ENCODE measurements around the gene EHMT1. TPM values are rescaled to one million over a fixed set of nuclear protein-coding genes. Genes with fewer than 3 reads are reported as not detected.
"Not testable (repeated sequence)": the region's sequence is repeated elsewhere in the genome, so short reads cannot be mapped to it uniquely, and the experiment has no call there.

EHMT1 gene
- total RNA-seq, 1 experiment from 2014 or later = 85.4 TPM

DNA sequence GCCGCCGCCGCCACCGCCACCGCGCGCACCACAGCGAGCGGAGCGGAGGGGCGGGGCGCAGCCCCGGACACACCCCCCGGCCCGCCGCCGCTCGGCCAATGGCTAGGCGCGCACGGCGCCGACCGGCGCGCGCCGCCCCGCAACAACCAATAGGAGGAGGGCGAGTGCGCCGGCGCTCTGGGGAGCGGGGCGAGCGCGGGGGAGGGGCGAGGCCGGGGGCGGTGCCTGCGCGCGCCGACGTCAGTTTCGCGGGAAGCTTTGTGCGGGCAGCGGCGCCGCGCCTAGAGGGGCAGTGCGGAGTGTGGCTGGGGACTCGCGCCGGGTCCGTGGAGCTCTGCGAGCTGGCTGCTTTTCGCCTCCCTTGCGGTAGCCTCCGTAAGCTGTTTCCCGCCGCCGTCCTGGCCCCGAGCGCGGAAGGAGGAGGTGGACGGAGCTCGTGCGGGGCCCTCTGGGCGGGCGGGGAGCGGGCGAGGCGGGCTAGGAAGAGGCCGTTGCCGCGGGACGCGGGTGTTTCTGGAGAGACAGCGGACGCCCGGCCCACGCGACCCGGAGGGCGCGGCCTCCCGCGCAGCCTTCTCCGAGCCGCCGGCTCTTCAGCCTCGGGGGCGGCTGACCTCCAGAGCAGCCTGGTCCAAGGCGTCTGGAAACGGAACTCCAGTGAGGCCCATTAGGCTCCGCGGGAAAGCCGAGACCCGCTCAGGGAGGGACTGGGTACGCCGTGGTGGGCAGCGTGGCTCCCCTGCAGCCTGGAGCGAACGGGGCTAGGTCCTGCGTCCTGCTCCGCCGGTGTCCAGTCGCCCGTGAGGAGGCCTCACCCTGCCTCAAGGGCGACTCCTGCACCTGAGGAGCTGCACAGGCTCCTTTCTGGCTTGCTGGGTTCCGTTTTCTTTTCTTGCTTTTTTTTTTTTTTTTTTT is 28.1 kb upstream of the EHMT1 start, which contains the start of gene ZMYND19:
Gene ZMYND19, minus strand, starts transcription at position 44 of the 915 bp plus-strand sequence. CDS start 249 bp downstream, outside the sequence.
- peak; percentile 91 for DNase-seq (ENCODE audit: low spot score)

DNA sequence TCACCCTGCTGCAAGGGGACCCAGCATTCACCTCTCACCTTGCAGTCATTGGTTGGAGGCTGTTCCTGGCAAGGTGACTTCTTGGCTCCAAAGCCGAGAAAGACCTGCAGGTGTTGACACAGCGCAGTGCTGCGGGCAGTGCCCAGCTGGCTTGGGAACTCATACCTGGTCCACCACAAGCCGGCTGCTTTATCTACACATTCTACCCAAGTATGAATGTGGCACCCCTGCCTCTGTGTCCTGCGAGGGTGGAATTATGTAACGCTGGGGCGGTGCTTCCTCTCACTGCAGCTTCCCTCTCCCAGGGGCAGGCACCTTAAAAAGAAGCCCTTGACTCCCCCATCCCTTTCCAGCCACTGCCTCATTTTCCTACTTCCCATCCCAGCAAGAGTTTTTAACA is 26.0 kb upstream of the EHMT1 start:
- no peak for DNase-seq (ENCODE audit: low spot score)

DNA sequence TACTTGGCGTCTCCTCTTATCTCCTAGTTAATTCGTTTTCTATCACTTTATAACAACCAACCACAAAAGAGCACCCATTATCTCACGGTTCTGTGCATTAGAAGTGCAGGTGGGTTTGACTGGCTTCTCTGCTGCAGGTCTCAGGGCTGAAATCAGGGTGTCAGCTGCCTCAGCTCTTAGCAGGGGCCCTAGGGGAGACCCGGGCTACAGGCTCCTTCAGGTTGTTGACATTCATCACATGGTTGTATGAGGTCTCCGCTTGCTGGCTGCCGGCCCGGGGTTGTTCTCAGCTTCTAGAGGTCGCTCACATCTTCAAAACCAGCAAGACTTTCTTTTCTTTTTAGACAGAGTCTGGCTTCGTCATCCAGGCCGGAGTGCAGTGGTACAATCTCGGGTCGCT is 25.6 kb upstream of the EHMT1 start:
- DNase-seq (ENCODE audit: low spot score) = no peak

DNA sequence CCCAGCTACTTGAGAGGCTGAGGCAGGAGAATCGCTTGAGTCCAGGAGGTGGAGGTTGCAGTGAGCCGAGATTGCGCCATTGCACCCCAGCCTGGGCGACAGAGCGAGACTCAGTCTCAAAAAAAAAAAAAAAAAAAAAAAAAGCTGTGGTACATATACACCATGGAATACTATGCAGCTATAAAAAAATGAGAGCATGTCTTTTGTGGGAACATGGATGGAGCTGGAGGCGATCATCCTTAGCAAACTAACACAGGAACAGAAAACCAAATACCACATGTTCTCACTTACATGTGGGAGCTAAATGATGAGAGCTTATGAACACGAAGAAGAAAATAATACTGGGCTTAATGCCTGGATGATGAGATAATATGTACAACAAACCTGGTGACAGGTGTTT is 22.2 kb upstream of the EHMT1 start:
- not testable (repeated sequence) for DNase-seq (ENCODE audit: low spot score)

DNA sequence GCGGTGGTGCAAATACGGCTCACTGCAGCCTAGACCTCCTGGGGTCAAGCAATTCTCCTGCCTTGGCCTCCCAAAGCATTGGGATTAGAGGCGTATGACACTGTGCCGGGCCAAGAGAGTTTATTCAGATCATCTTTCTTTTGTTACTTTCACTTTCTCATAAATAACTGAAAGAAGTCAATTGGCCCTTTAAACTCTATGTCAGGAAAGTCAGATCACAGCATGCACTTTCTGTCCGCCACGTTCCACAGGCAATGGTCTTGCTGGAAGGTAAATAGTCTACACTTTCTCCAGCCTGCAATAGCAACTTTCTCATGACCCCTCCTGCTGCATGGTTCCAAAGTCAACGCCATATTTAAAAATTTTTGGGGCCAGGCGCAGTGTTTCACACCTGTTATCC is 19.9 kb upstream of the EHMT1 start:
- DNase-seq (ENCODE audit: low spot score) = no peak

DNA sequence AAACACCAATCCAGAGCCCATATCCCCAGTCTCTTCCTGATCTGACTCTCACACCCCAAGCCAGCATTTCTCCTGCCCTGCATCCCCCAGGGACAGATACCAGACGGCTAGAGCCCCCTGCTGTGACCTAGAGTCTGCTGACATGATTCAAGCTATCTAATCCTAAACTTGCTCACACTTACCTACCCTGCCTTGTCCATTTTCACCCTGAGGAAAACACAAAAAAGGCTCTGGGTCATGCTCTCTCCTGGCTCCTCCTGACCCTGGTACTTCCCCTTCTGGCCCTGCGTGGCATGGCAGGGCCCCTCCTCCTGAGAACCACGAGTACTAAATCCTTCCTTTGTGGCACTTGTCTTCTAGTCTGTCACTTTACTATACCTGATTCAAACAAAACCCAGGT is 16.1 kb upstream of the EHMT1 start:
- no peak for DNase-seq (ENCODE audit: low spot score)

DNA sequence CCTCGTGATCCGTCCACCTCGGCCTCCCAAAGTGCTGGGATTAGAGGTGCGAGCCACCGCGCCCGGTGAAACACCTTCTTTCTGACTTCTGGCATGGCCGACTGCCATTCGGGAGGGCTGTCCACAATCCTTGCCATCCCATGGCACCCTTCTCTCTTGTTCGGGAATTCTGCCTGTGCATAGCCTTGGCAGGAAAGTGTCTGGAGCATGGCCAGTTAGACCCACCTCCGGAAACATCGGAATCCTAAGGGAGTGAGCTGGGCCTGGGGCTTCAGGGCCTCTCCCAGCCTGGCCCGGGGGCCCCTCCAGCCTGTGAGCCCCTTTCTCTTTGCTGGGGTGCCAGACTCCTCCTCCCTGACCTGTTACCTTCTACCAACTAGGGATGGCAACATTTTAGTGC is 14.9 kb upstream of the EHMT1 start:
- DNase-seq (ENCODE audit: low spot score) = no peak

DNA sequence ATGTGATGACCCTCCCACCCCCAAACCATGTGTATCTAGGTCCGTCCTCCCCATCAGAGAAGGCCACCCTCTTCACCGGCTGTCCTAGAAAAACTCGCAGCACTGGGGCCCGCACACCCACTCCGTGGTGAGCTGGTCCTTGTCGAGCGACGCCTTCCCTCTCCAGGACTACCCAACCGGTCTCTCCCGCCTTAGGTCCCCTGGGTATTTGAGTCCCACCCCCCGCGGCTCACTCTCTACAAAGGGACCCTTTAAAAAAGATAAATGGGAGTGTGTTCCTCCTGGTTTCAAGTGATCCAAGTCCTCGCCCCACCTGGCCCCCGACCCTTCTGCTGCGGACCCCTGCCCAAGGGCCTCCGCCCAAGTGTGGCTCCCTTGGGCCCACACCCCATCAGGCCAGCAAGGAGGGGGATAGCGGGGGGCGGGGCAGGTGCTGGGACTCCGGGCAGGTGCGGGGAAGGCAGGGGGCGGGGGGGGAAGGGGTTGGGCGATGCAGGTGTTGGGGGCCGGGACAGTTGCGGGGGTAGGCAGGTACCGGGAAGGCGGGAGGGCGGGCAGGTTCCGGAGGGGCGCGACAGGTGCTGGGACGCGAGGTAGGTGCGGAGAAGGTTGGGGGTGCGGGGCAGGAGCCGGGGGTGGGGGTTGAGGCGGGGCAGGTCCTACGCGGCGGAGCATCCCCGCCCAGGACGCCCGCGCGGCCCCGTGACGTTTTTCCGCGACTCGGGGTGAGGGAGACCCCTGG is 14.3 kb upstream of the EHMT1 start:
- DNase-seq (ENCODE audit: low spot score) = no peak

DNA sequence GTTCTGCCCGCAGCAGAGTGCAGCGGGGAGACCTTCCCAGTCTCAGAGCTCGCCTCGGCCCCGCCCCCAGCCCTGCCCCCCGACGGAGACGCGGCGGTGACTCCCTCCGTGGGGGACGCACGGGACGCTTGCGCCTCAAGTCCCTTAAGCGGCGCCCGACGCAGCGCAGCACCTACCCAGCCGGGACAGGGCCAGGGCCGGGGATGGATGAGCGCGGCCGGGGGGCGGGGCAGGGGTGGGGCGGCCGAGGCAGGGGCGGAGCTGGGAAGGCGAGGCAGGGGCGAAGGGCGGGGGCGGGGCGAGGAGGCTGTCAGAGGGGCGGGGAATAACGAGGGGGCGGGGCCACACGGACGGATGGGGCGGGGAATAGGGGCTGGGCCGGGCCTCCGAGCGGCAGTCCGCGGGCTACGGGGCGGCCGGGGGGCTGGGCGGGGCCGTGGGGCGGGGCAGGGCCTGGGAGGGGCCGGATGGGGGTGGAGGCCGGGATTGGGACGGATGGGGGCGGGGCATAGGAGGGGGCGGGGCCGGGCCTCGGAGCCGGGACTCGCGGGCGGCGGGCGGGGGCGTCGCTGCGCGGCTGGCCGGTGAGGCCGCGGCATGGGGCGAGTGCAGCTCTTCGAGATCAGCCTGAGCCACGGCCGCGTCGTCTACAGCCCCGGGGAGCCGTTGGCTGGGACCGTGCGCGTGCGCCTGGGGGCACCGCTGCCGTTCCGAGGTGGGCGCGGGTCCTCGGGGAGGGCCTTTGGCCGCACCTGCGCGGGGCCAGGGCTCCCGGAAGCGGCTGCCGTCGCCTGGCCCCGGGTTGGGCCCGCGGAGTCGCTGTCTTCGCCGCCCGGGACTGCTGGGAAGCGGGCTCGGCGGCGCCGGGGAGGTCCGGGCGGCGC is 13.4 kb upstream of the EHMT1 start, which contains the start of gene ARRDC1:
Gene ARRDC1, plus strand, starts transcription at position 566 of the 884 bp plus-strand sequence. Its CDS starts 32 bp downstream, at position 598.
- peak; percentile 88 for DNase-seq (ENCODE audit: low spot score)

DNA sequence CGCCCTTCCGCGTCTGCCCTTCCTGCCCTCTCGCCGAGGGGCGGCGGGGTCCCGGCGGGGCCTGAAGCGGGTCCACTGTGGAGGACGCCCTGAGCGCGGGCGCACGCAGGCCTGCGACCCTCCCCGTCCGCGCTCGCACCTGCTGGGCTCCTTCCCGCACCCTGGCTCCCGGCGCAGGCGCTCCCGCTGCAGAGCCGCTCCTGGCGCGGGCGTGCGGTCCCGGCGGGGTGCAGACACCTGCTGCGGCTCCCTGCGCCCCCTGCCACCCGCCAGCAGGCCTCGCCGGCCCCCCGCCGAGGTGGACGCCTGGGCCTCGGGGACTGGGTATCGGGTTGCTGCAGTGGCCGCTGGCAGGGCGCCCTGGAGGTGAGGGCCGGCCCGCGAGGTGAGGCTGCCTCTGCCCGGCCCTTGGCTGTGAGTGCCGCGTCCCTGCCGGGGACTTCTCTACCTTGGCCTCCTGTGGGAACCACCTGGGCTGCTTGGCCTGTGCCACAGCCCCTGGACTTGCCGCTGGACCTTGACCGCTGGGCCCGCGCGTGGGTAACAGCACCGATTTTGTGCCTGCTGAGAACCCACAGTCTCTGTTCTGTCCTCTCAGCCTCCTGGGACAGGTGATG is 12.7 kb upstream of the EHMT1 start:
- peak; percentile 47 for DNase-seq (ENCODE audit: low spot score)

DNA sequence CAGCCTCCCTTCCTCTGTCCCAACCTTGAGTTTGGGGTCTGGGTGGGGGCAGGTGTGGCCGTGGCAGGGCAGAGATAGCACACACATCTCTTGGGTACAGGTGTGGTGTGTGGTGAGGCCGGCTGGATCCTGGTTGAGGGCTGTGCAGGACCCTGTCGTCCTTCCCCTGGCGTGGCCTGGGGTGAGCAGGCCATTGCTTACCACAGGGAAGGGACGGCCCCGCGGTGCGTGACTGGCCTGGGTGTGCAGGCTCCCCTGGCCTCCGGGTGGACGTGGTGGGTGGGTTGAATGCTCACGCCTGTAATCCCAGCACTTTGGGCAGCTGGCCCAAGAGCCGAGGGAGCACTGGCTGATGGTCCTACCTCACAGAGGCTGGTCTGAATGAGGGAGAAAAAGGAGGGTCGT is 12.1 kb upstream of the EHMT1 start:
- peak; percentile 39 for DNase-seq (ENCODE audit: low spot score)

DNA sequence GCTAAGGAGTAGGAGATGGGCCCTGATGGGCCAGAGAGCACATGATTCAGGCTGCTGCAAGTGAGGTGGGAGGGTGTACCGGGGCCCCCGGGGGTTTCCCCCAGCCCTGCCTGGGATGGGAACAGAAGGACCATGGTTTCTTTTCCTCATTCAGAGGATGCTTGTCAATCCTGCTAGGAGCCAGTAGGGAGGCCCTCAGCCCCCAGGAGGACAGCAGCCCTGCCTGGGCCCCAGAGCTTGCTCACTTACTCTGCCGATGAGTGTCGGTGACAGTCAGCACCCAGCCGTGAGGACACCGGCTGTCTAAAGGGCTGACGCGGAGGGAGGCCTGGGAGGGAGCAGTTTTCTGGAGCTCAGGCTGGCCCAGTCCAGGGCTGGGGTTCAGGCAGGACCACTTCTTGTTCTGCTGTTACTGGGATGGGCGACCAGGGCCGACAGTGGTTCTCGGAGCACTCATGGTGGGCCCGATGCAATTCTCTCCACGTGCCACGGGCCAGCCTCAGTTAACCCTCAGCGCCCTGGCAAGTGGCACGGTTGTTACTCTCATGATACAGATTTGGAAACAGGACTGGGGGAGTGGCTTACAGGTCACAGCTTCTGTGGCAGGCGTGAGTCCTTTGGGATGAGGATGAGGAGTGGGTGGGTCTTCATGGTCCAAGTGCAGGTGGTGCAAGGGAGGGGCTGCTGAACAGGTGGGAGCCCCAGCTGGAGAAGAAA is 11.5 kb upstream of the EHMT1 start:
- DNase-seq (ENCODE audit: low spot score) = peak; percentile 53

DNA sequence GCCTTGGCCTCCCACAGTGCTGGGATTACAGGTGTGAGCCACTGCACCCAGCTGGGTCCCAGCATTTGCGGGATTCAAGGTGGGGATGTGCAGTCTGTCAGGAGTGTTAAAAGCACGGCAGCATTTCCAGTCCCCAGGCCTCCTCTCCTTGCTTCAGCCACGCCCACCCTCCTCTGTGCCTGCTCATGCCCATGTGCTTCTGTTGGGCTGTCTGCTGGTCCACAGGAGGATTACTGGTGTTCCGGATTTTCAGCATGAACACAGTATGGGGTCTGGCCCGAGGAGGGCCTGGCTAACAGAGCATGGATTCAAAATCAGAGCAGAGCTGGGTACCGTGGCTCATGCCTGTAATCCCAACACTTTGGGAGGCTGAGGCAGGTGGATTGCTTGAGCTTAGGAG is 7.9 kb upstream of the EHMT1 start:
- peak; percentile 42 for DNase-seq (ENCODE audit: low spot score)

DNA sequence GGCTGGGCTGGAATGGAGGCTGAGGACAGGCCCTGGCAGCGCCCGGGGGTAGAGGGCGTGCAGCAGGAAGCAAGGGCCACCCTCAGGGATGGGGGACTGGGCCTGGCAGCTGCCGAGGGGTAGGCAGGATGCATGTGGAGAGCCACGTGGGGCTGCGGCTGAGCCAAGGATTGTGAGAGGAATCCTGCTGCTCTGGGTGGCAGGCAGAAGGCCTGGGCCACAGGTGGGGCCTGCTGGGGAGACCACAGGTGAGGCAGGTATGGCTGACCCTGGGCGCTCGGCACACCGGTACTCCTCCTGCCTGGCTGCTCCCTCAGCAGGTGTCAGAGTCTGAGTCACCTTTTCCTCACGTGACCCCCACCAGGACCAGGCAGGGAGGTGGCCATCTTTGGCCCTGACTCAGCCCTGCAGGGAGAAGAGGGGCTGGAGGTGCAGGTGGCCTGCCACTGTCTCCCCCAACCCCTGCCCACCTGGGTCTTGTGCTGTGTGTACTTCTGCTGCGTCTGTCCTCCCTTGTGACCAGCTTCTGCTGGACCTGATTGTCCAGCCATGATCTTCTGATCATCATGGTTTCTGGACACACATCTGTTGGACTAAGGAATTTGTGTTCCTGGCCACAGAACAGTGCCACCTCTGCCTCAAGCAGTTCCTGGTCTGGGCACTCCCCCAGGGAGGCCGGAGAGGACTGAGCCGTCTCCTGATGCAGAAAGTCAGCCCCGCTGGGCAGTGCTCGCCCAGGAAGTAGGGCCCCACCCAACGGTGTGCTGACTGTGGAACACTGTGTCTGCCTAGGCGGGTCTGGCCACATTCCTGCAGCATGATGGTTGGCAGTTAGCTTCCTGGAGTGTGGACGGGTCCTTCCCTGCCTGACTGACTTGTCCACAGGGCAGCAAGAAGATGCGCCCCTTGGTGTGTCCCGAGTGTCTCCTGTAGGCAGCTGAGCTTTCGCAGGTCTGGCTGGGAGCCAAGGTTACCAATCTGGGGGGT is 6.9 kb upstream of the EHMT1 start:
- peak; percentile 97 for DNase-seq (ENCODE audit: low spot score)

DNA sequence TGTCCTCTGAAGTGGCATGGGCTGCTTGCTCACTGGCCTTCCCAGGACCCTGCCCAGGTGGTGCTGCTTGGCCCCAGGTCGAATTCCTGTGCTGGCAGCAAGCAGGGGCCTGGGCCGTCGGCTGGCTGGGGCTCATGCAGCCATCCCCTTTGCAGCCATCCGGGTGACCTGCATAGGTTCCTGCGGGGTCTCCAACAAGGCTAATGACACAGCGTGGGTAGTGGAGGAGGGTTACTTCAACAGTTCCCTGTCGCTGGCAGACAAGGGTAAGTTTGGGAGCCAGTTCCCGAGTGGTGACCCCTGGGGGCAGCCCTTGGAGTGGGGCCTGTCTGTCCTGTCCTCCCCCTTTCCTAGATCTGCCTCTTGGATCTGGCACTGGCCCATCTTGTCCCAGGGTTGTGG is 6.1 kb upstream of the EHMT1 start:
- no peak for DNase-seq (ENCODE audit: low spot score)

DNA sequence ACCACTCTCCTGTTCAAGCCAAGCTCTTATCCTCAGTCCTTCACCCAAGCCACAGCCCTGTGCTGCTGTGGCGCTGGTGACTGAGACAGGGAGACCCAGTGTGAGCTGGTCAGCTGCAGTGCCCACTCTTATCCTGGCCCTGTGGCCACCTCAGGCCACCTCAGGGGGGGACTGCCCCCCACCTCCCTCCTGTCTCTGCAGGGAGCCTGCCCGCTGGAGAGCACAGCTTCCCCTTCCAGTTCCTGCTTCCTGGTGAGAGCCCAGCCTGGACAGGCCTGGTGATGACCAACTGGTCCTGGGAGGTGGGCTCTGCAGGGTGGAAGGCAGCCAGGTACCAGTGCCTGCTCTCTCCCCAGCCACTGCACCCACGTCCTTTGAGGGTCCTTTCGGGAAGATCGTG is 5.5 kb upstream of the EHMT1 start:
- DNase-seq (ENCODE audit: low spot score) = no peak

DNA sequence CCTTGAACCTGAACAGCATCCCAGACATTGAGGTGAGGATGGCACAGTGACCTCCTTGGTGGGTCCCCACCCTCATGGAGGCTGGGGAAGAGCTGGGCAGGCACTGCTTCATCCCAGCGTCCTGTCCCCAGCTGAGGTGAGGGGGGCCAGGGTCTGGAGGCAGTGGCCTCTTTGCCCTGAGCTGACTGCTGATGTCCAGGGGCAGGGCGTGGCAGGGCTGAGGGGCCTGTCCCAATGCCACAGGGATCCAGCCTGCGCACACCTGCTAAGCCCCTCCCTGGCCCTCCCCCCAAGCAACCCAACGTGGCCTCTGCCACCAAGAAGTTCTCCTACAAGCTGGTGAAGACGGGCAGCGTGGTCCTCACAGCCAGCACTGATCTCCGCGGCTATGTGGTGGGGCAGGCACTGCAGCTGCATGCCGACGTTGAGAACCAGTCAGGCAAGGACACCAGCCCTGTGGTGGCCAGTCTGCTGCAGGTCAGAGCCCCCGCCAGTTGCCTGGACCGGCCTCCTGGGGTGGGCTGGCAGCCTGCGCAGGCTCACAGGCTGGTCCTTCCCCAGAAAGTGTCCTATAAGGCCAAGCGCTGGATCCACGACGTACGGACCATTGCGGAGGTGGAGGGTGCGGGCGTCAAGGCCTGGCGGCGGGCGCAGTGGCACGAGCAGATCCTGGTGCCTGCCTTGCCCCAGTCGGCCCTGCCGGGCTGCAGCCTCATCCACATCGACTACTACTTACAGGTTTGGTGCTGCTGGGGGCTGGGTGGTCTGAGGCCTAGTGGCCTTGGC is 4.9 kb upstream of the EHMT1 start:
- no peak for DNase-seq (ENCODE audit: low spot score)

DNA sequence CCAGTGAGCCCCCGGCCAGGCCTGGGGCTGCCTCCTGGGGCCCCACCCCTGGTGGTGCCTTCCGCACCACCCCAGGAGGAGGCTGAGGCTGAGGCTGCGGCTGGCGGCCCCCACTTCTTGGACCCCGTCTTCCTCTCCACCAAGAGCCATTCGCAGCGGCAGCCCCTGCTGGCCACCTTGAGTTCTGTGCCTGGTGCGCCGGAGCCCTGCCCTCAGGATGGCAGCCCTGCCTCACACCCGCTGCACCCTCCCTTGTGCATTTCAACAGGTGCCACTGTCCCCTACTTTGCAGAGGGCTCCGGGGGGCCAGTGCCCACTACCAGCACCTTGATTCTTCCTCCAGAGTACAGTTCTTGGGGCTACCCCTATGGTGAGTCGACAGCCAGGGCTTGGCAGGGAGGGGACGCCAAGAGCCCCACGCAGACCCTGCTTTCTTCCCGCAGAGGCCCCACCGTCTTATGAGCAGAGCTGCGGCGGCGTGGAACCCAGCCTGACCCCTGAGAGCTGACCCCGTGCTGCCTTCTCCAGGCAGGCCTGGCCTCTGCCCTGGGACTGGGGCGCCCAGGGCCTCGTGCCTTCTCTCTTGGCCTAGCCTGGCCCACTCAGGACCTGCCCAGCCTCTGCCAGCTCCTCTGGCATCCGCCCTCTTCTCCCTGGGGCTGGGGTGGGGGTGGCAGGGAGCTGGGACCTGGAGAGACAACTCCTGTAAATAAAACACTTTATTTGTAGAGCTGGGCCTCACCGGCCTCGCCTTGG is 4.0 kb upstream of the EHMT1 start:
- no peak for DNase-seq (ENCODE audit: low spot score)

Measured in HT-29 (cell line).